SK-N-SH treated with all-trans-retinoic acid at 6 μM for 48 hours (cell line): ENCODE results near the gene WFS1.

Source experiments
- ATAC-seq: fragments of 200-7000 bp; cut with Tn5 transposase; 3 replicates; pipeline ENCODE4 v1.9.1; 2020; ENCODE audit warnings: mild to moderate bottlenecking, moderate library complexity
- BACH2 ChIP-seq: fragments of 250-450 bp; sonication (Bioruptor Pico); IDR thresholded peaks from 2 replicates; pipeline ENCODE4 v1.9.0; 2021; ENCODE audit warnings: mild to moderate bottlenecking, borderline replicate concordance
- ESRRG ChIP-seq: fragments of 250-450 bp; sonication (Bioruptor Pico); IDR thresholded peaks from 2 replicates; pipeline ENCODE4 v1.6.1; 2021; ENCODE audit warnings: mild to moderate bottlenecking
- GLIS3 ChIP-seq: fragments of 250-450 bp; sonication (Bioruptor Pico); IDR thresholded peaks from 2 replicates; pipeline ENCODE4 v1.5.0; 2020; ENCODE audit warnings: mild to moderate bottlenecking, moderate library complexity
- POU6F1 ChIP-seq: fragments of 250-450 bp; sonication (Bioruptor Pico); IDR thresholded peaks from 2 replicates; pipeline ENCODE4 v1.8.0; 2021; ENCODE audit warnings: low read depth, mild to moderate bottlenecking, moderate library complexity, borderline replicate concordance
- PPARA ChIP-seq: fragments of 250-450 bp; sonication (Bioruptor Pico); IDR thresholded peaks from 2 replicates; pipeline ENCODE4 v1.5.0; 2020; ENCODE audit warnings: mild to moderate bottlenecking, borderline replicate concordance
- RARB ChIP-seq: fragments of 250-450 bp; sonication (Bioruptor Pico); IDR thresholded peaks from 2 replicates; pipeline ENCODE4 v1.8.0; 2021; ENCODE audit warnings: mild to moderate bottlenecking, moderate library complexity
- TCF4 ChIP-seq: fragments of 250-450 bp; sonication (Bioruptor Pico); IDR thresholded peaks from 2 replicates; pipeline ENCODE4 v1.8.0; 2021; ENCODE audit warnings: mild to moderate bottlenecking, moderate library complexity, borderline replicate concordance
- ZFP30 ChIP-seq: fragments of 450-650 bp; formaldehyde crosslinking; IDR thresholded peaks from 2 replicates; pipeline ENCODE4 v1.5.0; 2022; ENCODE audit warnings: mild to moderate bottlenecking, moderate library complexity
- ZNF70 ChIP-seq: fragments of 450-650 bp; formaldehyde crosslinking; IDR thresholded peaks from 2 replicates; pipeline ENCODE4 v1.5.0; 2020; ENCODE audit warnings: mild to moderate bottlenecking, moderate library complexity

WFS1 gene

DNA sequence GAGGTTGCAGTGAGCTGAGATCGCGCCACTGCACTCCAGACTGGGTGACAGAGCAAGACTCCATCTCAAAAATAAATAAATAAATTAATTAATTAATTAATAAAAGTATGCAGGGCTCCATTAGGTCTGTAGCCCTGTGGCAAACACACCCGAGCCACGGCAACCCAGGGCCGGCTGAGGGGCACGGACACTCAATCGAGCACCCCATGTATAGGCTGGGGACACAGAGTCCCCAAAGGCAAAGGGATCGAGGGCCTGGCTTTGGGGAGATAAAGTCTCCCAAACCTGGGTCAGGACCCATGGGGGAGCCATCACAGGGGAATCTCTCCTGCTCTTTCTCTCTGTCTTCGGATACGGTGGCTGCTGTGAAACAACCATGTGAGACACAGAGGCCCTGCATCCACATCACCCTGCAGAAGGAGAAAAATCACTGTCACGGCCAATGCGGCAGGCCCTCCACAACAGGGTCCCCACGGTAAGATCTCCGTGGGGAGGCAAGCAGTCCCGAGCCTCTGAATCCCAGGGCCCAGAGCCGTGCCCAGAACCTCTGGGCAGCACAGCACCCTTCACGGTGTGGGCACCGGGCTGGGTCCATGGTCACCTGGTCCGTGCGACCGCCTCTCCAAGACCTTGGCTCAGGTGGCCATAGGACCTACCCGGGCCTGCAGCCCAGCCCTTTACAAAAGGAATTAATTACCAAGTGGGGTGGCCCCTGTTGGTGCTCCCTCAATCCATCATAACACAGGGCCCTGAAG, 81.8 kb downstream of the WFS1 start:
- no peak for ATAC-seq
- TF ChIP-seq RARB (CRISPR knock-in tag) (no peak), TCF4 (no peak), POU6F1 (CRISPR knock-in tag) (no peak), GLIS3 (no peak), PPARA (no peak), ZFP30 (CRISPR knock-in tag) (no peak)

DNA sequence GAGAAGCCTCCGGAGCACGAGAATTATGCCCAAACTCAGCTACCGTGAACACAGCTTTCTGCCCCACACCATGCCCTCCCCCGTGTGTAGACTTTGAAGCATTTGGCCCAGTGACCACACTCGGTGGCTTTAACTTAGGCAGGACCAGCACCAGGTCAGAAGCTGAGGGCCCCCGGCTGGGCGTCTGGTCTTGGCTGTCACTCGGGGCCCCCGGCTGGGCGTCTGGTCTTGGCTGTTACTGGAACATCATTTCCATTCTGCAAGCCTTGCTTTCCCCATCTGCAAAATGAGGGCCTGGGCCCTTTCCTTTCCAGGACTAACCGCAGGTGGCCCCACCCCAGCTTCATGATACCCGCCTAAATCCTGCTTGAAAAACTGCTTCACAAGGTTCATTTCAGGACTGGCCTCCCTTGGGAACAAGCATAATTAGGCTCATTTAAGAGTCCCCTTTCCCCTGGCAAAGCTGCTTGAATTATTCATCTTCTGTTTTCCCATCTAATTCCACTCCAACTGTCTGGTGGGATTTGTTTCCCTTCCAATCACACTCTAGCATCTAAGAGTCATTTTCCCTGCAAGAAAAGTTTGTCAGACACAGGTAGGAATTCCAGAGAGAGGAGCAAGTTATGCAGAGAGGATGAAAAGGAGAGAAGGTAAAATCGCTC, 82.5 kb downstream of the WFS1 start:
- TF ChIP-seq ZNF70 (CRISPR knock-in tag) (no peak), BACH2 (CRISPR knock-in tag) (no peak), ESRRG (no peak)
- ATAC-seq, result no peak
